HEK293 (cell line): Measurements from ENCODE around the gene PLSCR5.

ENCODE experiments used
- ATF2 ChIP-seq: fragments of 450-650 bp; formaldehyde crosslinking; IDR thresholded peaks from 2 replicates; pipeline ENCODE4 v1.5.1; 2016; ENCODE audit warnings: missing biosample characterization, missing genetic modification characterization, low read depth
- BCL11A ChIP-seq: fragments of 450-650 bp; formaldehyde crosslinking; IDR thresholded peaks from 2 replicates; pipeline ENCODE4 v1.5.1; 2016; ENCODE audit warnings: low read depth, missing biosample characterization, missing genetic modification characterization
- INSM2 ChIP-seq: fragments of 450-650 bp; formaldehyde crosslinking; IDR thresholded peaks from 2 replicates; pipeline ENCODE4 v1.5.1; 2016; ENCODE audit warnings: missing biosample characterization, missing genetic modification characterization
- SCRT2 ChIP-seq: fragments of 450-650 bp; formaldehyde crosslinking; IDR thresholded peaks from 2 replicates; pipeline ENCODE4 v1.5.1; 2016; ENCODE audit warnings: missing biosample characterization, missing genetic modification characterization
- SP7 ChIP-seq: fragments of 450-650 bp; formaldehyde crosslinking; IDR thresholded peaks from 2 replicates; pipeline ENCODE4 v1.5.1; 2016; ENCODE audit warnings: missing biosample characterization, missing genetic modification characterization
- TSHZ1 ChIP-seq: fragments of 450-650 bp; formaldehyde crosslinking; IDR thresholded peaks from 2 replicates; pipeline ENCODE4 v1.5.1; 2016; ENCODE audit warnings: missing biosample characterization, missing genetic modification characterization, borderline replicate concordance
- ZBTB1 ChIP-seq: fragments of 450-650 bp; formaldehyde crosslinking; IDR thresholded peaks from 2 replicates; pipeline ENCODE4 v1.5.1; 2016; ENCODE audit warnings: missing biosample characterization, missing genetic modification characterization
- ZBTB44 ChIP-seq: fragments of 450-650 bp; IDR thresholded peaks from 2 replicates; pipeline ENCODE4 v1.5.1; 2018; ENCODE audit warnings: missing biosample characterization, mild to moderate bottlenecking, missing genetic modification characterization
- ZNF16 ChIP-seq: fragments of 450-650 bp; formaldehyde crosslinking; IDR thresholded peaks from 2 replicates; pipeline ENCODE4 v1.5.1; 2016; ENCODE audit warnings: low read depth, missing biosample characterization, missing genetic modification characterization
- ZNF18 ChIP-seq: fragments of 450-650 bp; formaldehyde crosslinking; IDR thresholded peaks from 2 replicates; pipeline ENCODE4 v1.5.1; 2016; ENCODE audit warnings: missing biosample characterization, missing genetic modification characterization
- ZNF2 ChIP-seq: fragments of 450-650 bp; formaldehyde crosslinking; IDR thresholded peaks from 2 replicates; pipeline ENCODE4 v1.5.1; 2016; ENCODE audit warnings: missing biosample characterization, missing genetic modification characterization
- ZNF239 ChIP-seq: fragments of 450-650 bp; formaldehyde crosslinking; IDR thresholded peaks from 2 replicates; pipeline ENCODE4 v1.5.1; 2016; ENCODE audit warnings: missing biosample characterization, missing genetic modification characterization
- ZNF280D ChIP-seq: fragments of 450-650 bp; formaldehyde crosslinking; IDR thresholded peaks from 2 replicates; pipeline ENCODE4 v1.5.1; 2016; ENCODE audit warnings: missing biosample characterization, missing genetic modification characterization
- ZNF391 ChIP-seq: fragments of 450-650 bp; formaldehyde crosslinking; IDR thresholded peaks from 2 replicates; pipeline ENCODE4 v1.5.1; 2016; ENCODE audit warnings: low read depth, missing biosample characterization, missing genetic modification characterization, borderline replicate concordance
- ZNF433 ChIP-seq: fragments of 450-650 bp; formaldehyde crosslinking; IDR thresholded peaks from 2 replicates; pipeline ENCODE4 v1.5.1; 2016; ENCODE audit warnings: missing biosample characterization, missing genetic modification characterization, low read depth
- ZNF449 ChIP-seq: fragments of 450-650 bp; formaldehyde crosslinking; IDR thresholded peaks from 2 replicates; pipeline ENCODE4 v1.5.1; 2017; ENCODE audit warnings: missing biosample characterization, mild to moderate bottlenecking, missing genetic modification characterization, moderate library complexity
- ZNF48 ChIP-seq: fragments of 450-650 bp; formaldehyde crosslinking; IDR thresholded peaks from 2 replicates; pipeline ENCODE4 v1.5.1; 2016; ENCODE audit warnings: missing biosample characterization, missing genetic modification characterization
- ZNF510 ChIP-seq: fragments of 450-650 bp; formaldehyde crosslinking; IDR thresholded peaks from 2 replicates; pipeline ENCODE4 v1.5.1; 2018; ENCODE audit warnings: mild to moderate bottlenecking, missing genetic modification characterization, missing biosample characterization; ENCODE audit not compliant: insufficient replicate concordance
- ZNF571 ChIP-seq: fragments of 450-650 bp; formaldehyde crosslinking; IDR thresholded peaks from 2 replicates; pipeline ENCODE4 v1.5.0; 2017; ENCODE audit warnings: missing biosample characterization, missing genetic modification characterization
- ZNF596 ChIP-seq: fragments of 450-650 bp; IDR thresholded peaks from 2 replicates; pipeline ENCODE4 v1.5.0; 2018; ENCODE audit warnings: missing biosample characterization, mild to moderate bottlenecking, missing genetic modification characterization, moderate library complexity
- ZNF658 ChIP-seq: fragments of 450-650 bp; formaldehyde crosslinking; IDR thresholded peaks from 2 replicates; pipeline ENCODE4; 2016; ENCODE audit warnings: missing biosample characterization, missing genetic modification characterization
- ZSCAN16 ChIP-seq: fragments of 450-650 bp; formaldehyde crosslinking; IDR thresholded peaks from 2 replicates; pipeline ENCODE4 v1.5.1; 2016; ENCODE audit warnings: missing biosample characterization, missing genetic modification characterization

Gene PLSCR5

GRCh38 chr3:146544002-146544928 is 60.9 kb downstream of the PLSCR5 start, which contains the start of gene PLSCR1 (continued):
- TF ChIP-seq ZBTB44 (tag by site-specific recombination) (no peak), SCRT2 (tag by site-specific recombination) (no peak), ZNF449 (tag by site-specific recombination) (no peak), TSHZ1 (tag by site-specific recombination) (no peak), ZNF658 (tag by site-specific recombination) (no peak), ATF2 (tag by site-specific recombination) (no peak), ZNF239 (tag by site-specific recombination) (no peak), ZNF48 (tag by site-specific recombination) (no peak), ZNF571 (tag by site-specific recombination) (no peak), BCL11A (no peak), ZSCAN16 (tag by site-specific recombination) (no peak), ZNF280D (no peak), ZNF2 (tag by site-specific recombination) (no peak), ZNF16 (tag by site-specific recombination) (no peak), ZNF391 (no peak), ZBTB1 (tag by site-specific recombination) (no peak), ZNF596 (tag by site-specific recombination) (no peak), ZNF18 (tag by site-specific recombination) (no peak), ZNF510 (tag by site-specific recombination) (no peak), SP7 (tag by site-specific recombination) (peak; percentile 36; the same call in 1 of the 2 replicates), INSM2 (no peak), ZNF433 (tag by site-specific recombination) (no peak)
